ENCODE results near the gene ST7. TPM values are rescaled to one million over a fixed set of nuclear protein-coding genes. Genes with fewer than 3 reads are reported as not detected.

Gene ST7
- total and polyA plus RNA-seq, 2 donors from 2014 or later: 21.5 to 29.8 TPM

GRCh38 chr7:117138981-117139380, 185.7 kb downstream of the ST7 start:
- FAIRE-seq: peak; percentile 59
- no peak overlapping the region for H3K27ac ChIP-seq (ENCODE audit: low read depth in 2 of 2, low read length in 2 of 2)

GRCh38 chr7:117139397-117139984, 186.2 kb downstream of the ST7 start:
- no peak overlapping the region for H3K4me3 ChIP-seq (ENCODE audit: low read length in 3 of 3)
- intact Hi-C loops (cut with DNase I): no loop called here
- DNase-seq (no peak), FAIRE-seq (no peak)
- H3K9me3 ChIP-seq (ENCODE audit: control insufficient read depth in 2 of 3, insufficient read depth in 1 of 3, low read length in 3 of 3): no peaks in the 10 kb centered on the region
- no peak overlapping the region for H3K9ac ChIP-seq (ENCODE audit: low read length in 3 of 3)
- no peaks in the 10 kb centered on the region for H3K27me3 ChIP-seq (ENCODE audit: control insufficient read depth, insufficient read depth, low read length)
- no peak overlapping the region for H3K27ac ChIP-seq (ENCODE audit: low read depth in 2 of 2, low read length in 2 of 2)
- no peak for TF ChIP-seq CTCF (IDR thresholded peaks at IDR 0.05; ENCODE audit: borderline replicate concordance, extremely low read depth, insufficient read depth)
- peaks cover 0 to 6% (median 3%) of the 10 kb centered on the region in 3 donors for H3K36me3 ChIP-seq (ENCODE audit: control insufficient read depth in 2 of 3, insufficient read depth in 3 of 3, low read length in 3 of 3)
- H3K4me1 ChIP-seq (ENCODE audit: control insufficient read depth in 2 of 3, insufficient read depth in 2 of 3, low read depth in 1 of 3, low read length in 3 of 3): no peaks in the 10 kb centered on the region

More at GRCh38 chr7:117138981-117139380, 185.7 kb downstream of the ST7 start:
- no peak for DNase-seq
- no peak for TF ChIP-seq CTCF (IDR thresholded peaks at IDR 0.05; ENCODE audit: borderline replicate concordance, extremely low read depth, insufficient read depth)
- Histone ChIP-seq H3K36me3 (ENCODE audit: control insufficient read depth in 2 of 3, insufficient read depth in 3 of 3, low read length in 3 of 3) (peaks cover 0 to 6% (median 6%) of the 10 kb centered on the region in 3 donors), H3K9ac (ENCODE audit: low read length in 3 of 3) (no peak overlapping the region), H3K4me1 (ENCODE audit: control insufficient read depth in 2 of 3, insufficient read depth in 2 of 3, low read depth in 1 of 3, low read length in 3 of 3) (no peaks in the 10 kb centered on the region), H3K4me3 (ENCODE audit: low read length in 3 of 3) (no peak overlapping the region), H3K9me3 (ENCODE audit: control insufficient read depth in 2 of 3, insufficient read depth in 1 of 3, low read length in 3 of 3) (no peaks in the 10 kb centered on the region), H3K27me3 (ENCODE audit: control insufficient read depth, insufficient read depth, low read length) (no peaks in the 10 kb centered on the region)
- intact Hi-C loops (cut with DNase I): no loop called here

- FAIRE-seq (no peak), DNase-seq (no peak)
- H3K9ac ChIP-seq (ENCODE audit: low read length in 3 of 3): no peak overlapping the region
- no peaks in the 10 kb centered on the region for H3K4me1 ChIP-seq (ENCODE audit: control insufficient read depth in 2 of 3, insufficient read depth in 2 of 3, low read depth in 1 of 3, low read length in 3 of 3)
- peaks cover 0 to 6% (median 3%) of the 10 kb centered on the region in 3 donors for H3K36me3 ChIP-seq (ENCODE audit: control insufficient read depth in 2 of 3, insufficient read depth in 3 of 3, low read length in 3 of 3)
- no peak for TF ChIP-seq CTCF (IDR thresholded peaks at IDR 0.05; ENCODE audit: borderline replicate concordance, extremely low read depth, insufficient read depth)
- no peak overlapping the region for H3K4me3 ChIP-seq (ENCODE audit: low read length in 3 of 3)
- intact Hi-C loops (cut with DNase I): no loop called here
- H3K27ac ChIP-seq (ENCODE audit: low read depth in 2 of 2, low read length in 2 of 2): no peak overlapping the region
- H3K27me3 ChIP-seq (ENCODE audit: control insufficient read depth, insufficient read depth, low read length): no peaks in the 10 kb centered on the region
- no peaks in the 10 kb centered on the region for H3K9me3 ChIP-seq (ENCODE audit: control insufficient read depth in 2 of 3, insufficient read depth in 1 of 3, low read length in 3 of 3)
Measured at GRCh38 chr7:117140921-117141320, 187.6 kb downstream of the ST7 start.

- no peak for DNase-seq
- no peak for TF ChIP-seq CTCF (IDR thresholded peaks at IDR 0.05; ENCODE audit: borderline replicate concordance, extremely low read depth, insufficient read depth)
- Histone ChIP-seq H3K9ac (ENCODE audit: low read length in 3 of 3) (no peak overlapping the region), H3K36me3 (ENCODE audit: control insufficient read depth in 2 of 3, insufficient read depth in 3 of 3, low read length in 3 of 3) (peaks cover 0 to 6% (median 3%) of the 10 kb centered on the region in 3 donors), H3K27me3 (ENCODE audit: control insufficient read depth, insufficient read depth, low read length) (no peaks in the 10 kb centered on the region), H3K4me3 (ENCODE audit: low read length in 3 of 3) (no peak overlapping the region), H3K9me3 (ENCODE audit: control insufficient read depth in 2 of 3, insufficient read depth in 1 of 3, low read length in 3 of 3) (no peaks in the 10 kb centered on the region), H3K4me1 (ENCODE audit: control insufficient read depth in 2 of 3, insufficient read depth in 2 of 3, low read depth in 1 of 3, low read length in 3 of 3) (no peaks in the 10 kb centered on the region), H3K27ac (ENCODE audit: low read depth in 2 of 2, low read length in 2 of 2) (no peak overlapping the region)
- FAIRE-seq: no peak
- intact Hi-C loops (cut with DNase I): no loop called here
Measured at GRCh38 chr7:117143066-117143465, 189.8 kb downstream of the ST7 start.

Measured in kidney (tissue), 14 donors.